GM21825 (cell line): Measurements from ENCODE around the gene SMARCA2.

Source experiments
- ATAC-seq: cut with Tn5 transposase; IDR thresholded peaks from one replicate; pipeline ENCODE4 v1.9.1; 2021; ENCODE audit warnings: mild to moderate bottlenecking, moderate library complexity; ENCODE audit not compliant: unreplicated experiment

SMARCA2 gene

GRCh38 chr9:2014696-2015580 is at the start of gene SMARCA2:
Gene SMARCA2, plus strand, starts transcription at chr9:2015347. Its CDS starts 13,676 bp downstream, at chr9:2029023.
- ATAC-seq = peak; percentile 79

GRCh38 chr9:1966725-1967366 is 48.3 kb upstream of the SMARCA2 start:
- no peak for ATAC-seq

DNA sequence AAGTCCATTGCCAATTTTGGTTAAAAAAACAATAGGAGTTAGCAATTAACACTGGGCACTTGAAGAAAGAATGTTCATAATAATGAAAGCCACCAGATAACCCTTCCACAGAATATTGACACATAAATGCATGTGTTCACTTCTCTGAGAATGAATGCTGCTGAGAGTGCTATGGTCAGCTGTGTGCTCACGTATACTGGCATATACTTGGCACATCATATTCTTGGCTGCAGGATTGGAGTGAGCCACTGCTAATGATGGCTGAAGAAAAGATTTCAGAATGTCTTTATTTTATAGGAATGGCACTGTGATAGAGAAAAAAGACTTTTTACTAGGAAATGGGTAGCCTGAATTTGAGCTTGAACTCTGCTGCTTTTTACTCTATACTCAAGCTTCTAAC is 46.0 kb upstream of the SMARCA2 start:
- no peak for ATAC-seq

DNA sequence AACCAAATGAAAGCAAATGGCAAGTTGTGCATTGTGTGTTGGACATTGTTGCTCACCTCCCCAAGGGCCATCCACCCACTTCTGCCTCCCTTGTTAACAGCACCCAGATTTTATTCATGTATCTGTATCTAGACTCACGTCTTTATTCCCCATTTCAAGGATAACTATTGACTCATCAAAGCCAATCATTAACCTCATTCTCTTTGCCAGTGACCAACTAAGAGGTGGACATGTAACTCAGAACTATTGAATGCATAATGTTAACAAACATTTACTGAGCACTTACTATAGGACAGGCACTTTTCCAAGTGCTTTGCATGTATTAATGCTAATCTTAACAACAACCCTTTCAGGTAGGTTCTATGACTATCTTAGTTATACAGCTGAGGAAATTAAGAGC is 45.2 kb upstream of the SMARCA2 start:
- ATAC-seq = no peak

GRCh38 chr9:1972672-1973071 is 42.5 kb upstream of the SMARCA2 start:
- ATAC-seq = no peak

DNA sequence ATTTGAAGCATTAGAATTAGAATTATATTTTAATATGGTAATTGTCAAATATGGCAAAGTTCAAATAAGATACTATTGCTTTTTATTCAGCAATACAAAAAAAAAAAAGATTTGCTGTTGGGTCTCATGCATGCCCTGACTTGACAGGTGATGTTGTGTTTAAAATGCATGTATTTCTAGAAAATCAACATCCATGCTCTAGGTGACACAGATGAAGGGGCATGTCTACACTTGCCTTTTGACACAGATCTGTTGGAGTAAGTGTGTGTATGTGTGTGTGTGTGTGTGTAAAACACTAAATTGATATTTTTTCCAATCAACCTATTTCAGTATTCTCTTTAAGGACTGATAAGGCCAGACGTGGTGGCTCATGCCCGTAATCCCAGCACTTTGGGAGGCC is 38.1 kb upstream of the SMARCA2 start:
- no peak for ATAC-seq

DNA sequence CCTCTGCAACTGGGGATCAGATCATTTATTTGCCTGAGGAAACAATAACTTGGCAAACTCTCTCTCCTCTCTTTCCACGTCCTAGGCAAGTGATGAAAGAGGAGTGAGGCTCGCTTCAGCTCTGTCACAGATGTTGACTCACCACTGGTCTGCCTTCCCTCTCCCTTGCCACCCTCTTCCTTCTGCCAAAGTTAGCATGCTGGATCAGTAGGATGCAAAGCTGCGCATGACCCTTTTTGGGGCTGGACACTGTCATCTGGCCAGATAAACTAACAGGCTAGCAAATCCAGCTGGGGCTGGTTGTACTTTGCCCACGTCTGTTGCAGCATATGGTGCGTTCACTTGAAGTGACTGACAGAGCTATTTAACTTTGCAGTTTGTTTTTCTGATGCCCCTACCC is 36.2 kb upstream of the SMARCA2 start:
- no peak for ATAC-seq

DNA sequence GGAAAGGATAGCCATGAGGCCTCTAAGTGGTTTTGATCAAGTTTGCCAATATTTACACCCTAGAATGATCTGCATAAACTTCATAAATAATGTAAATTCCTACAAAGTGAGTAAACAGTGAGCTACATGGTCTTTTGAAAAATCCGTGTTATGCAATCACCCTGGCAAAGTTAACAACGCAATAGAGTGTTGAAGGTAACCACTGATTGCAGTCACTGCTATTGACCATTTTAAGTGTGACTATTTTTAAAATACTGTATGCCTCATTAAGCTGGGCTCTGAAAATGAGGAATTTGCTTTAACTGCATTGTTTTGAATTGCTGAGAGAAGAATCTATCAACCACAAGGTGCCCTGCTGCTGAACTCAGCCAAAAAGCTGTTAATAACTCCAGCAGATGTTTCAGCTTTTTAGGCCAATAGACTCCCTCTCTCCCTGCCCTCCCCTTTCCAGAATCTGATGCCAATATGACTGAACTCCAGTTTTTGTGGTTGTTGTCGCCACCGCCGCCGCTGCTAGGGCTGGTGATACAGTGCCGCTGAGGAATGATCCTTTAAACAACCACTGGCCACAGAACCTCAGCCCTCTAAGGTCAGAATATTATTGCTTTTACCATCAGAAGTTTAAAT is 35.3 kb upstream of the SMARCA2 start:
- no peak for ATAC-seq

- ATAC-seq = no peak
Observed at GRCh38 chr9:1980387-1980786, 34.8 kb upstream of the SMARCA2 start.

DNA sequence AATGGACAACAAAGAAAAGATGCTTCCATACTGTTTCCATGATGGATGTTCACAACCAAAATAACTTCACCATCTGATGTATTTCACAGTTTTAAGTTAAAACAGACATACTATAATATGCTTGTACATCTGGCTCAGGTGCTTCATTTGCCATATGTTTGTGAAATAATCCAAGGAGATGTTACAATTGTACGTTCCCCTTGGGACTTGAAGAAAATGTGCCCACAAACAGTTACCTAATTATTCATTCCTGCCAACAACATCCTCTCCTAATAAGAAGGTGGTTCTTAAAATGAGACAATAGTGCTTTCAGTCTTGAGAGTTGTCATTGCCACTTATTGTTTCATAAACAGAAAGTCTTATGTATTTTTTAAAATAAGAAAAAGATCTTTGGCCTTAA is 33.1 kb upstream of the SMARCA2 start:
- ATAC-seq = no peak

GRCh38 chr9:1986341-1986740 is 28.8 kb upstream of the SMARCA2 start:
- ATAC-seq = no peak

GRCh38 chr9:1989500-1989899 is 25.6 kb upstream of the SMARCA2 start:
- no peak for ATAC-seq

DNA sequence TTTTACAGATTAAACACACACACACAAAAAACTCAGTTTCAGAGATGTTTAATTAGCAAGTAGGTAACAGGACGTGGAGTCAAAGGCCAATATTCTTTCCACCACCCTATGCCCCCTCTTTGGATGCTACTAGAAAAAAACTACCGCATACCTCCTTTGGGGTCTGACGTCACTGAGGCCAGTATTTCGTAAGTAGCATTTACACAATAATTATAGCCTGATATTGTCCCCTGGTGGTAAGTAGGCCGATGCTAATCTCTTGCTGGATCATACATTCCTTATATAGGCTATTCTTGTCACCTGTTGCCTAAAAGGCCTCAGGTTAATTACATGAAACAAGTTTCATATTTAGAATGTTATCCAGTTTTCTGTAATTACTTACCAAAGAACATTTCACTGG is 21.0 kb upstream of the SMARCA2 start:
- ATAC-seq = no peak

GRCh38 chr9:1995084-1995483 is 20.1 kb upstream of the SMARCA2 start:
- no peak for ATAC-seq

DNA sequence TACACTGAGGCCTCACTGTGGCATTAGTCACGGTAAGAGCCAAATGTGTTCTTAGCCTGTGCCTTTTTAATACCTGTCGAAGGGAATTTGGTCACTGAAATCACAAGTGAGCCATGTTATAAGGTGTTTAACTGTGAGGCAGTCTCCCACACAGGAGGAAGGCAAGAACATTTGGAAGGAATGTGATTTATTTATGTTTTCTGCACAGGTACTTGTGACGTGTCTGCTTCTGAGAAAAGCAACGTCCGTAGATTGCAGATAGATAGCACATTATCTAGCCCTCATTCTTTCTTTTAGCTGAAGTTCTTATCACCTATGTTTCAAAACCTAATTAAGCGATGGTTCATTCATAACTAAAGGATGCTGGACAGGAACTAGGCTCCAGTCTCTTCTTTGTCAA is 19.0 kb upstream of the SMARCA2 start:
- ATAC-seq = no peak

- ATAC-seq = no peak
Observed at GRCh38 chr9:1997646-1998045, 17.5 kb upstream of the SMARCA2 start.

- ATAC-seq = no peak
Observed at GRCh38 chr9:1998111-1998510, 17.0 kb upstream of the SMARCA2 start.

DNA sequence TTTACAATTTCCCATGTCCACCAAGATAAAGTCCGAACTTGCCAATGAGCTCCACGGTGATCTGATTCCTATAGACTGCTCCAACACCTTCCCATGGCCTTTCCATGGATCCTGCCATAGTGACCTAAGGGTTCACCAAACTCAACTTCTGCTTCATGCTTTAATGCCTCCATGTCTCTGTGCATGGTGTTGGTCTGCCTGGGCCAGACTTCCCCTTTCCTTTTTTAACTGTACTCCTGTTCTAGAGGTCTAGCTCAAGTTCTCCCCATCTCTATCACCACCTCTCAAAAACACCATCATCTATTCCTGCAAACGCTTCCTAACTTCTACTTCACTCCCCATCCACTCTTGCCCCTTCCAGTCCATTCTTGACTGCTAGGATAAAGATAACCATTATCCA is 14.8 kb upstream of the SMARCA2 start:
- no peak for ATAC-seq

- no peak for ATAC-seq
Observed at GRCh38 chr9:2008372-2008771, 6.8 kb upstream of the SMARCA2 start.

DNA sequence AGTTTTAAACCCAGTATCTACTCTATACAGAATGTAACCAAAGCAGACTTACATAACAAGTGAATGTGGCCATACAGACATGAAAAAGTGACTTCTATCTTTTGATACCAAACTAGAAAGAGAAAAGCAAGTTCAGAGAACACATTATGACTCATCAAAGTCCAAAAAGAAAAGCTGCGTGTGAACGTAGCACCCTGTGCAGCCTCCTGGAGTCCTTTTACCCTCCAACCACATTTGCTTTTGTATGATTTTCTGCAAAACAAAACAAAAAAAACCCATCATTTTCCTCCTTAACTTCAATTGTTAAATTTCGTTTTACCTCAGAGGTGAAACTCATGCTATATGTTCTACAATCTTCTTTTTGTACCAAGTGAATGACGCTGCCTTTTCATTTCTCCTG is 2.8 kb upstream of the SMARCA2 start:
- ATAC-seq = no peak

DNA sequence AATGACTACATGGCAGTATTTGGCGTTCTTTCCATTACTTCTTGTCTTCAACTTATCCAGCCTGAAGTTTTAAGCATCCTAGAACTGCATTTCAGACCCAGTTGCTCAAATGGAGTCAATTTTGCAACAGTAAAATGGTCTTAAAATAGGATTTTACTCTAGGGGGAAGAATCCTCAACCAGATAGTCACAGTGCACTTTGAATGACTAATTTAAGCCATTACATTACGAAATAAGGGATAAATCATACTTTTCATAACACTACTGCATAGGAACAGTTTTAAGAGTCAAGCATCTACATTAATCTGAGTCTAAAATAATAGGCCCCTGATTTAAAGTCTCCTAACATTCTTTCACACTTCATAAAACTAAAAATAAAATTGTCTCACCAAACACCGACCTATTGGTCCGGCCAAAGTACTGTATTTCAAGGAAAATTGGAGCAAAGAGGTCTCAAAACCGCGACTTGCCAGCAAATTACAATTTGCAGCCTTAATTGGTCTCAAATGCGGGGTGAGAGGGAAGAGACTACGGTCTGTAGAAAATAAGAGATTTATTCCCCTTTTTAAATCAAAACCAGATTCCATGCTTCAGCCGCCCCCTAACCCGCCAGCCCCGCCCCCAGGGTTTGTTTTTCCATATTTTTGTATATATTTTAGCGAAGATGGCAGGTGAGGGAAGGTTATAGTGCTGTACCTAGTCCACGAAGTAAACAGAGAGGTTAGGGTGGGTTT is 1.2 kb upstream of the SMARCA2 start:
- ATAC-seq = no peak
